Liver (tissue), 3 donors: ENCODE results near the gene OR5A2.
"Not testable (repeated sequence)": the region's sequence is repeated elsewhere in the genome, so short reads cannot be mapped to it uniquely, and the experiment has no call there.

Source experiments
- CTCF ChIP-seq: fragments of 150-350 bp; IDR thresholded peaks from 2 replicates; pipeline ENCODE4 v1.5.1; 2017; ENCODE audit warnings: improper control_type of control experiment, low read depth, low read length; ENCODE audit not compliant: missing input control
- EGR1 ChIP-seq, 2 donors: IDR thresholded peaks; 2 replicates each; pipeline ENCODE4 v1.6.1; 2016 to 2018; ENCODE audit warnings: antibody characterized with exemption in 2 of 2, low read depth in 2 of 2
- HNF4G ChIP-seq: IDR thresholded peaks from 2 replicates; pipeline ENCODE4 v1.6.1; 2016; ENCODE audit warnings: antibody characterized with exemption
- TF ChIP-seq, protein P1 (sequence below): IDR thresholded peaks from 2 replicates; pipeline ENCODE4 v1.6.1; 2016; ENCODE audit warnings: antibody characterized with exemption
- donor health status: healthy.
- donor health status: healthy.

DNA sequence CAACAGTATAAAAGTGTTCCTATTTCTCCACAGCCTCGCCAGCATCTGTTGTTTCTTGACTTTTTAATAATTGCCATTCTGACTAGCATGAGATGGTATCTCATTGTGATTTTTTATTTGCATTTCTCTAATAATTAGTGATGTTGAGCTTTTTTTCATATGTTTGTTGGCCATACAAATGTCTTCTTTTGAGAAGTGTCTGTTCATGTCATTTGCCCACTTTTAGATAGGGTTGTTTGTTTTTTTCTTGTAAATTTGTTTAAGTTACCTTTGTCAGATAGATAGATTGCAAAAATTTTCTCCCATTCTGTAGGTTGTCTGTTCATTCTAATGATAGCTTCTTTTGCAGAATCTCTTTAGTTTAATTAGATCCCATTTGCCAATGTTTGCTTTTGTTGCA lies 19.4 kb upstream of the OR5A2 start:
- TF ChIP-seq, protein P1, sequence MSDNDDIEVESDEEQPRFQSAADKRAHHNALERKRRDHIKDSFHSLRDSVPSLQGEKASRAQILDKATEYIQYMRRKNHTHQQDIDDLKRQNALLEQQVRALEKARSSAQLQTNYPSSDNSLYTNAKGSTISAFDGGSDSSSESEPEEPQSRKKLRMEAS = not testable (repeated sequence)
- not testable (repeated sequence) for TF ChIP-seq EGR1 (IDR thresholded peaks at IDR 0.05; ENCODE audit: low read depth in 2 of 2); CTCF; HNF4G
